GM23338 (cell line): ENCODE results near the gene GRIN2A.

Experiments used
- CREB1 ChIP-seq: fragments of 250-450 bp; sonication (Bioruptor Pico); IDR thresholded peaks from 2 replicates; pipeline ENCODE4 v1.5.0; 2020; ENCODE audit warnings: low read depth, mild to moderate bottlenecking, moderate library complexity
- EZH2 ChIP-seq: fragments of 200-600 bp; sonication (generic); IDR thresholded peaks from one replicate; pipeline ENCODE4 v1.8.0; 2017; ENCODE audit warnings: antibody characterized with exemption, mild to moderate bottlenecking, low read depth; ENCODE audit not compliant: unreplicated experiment
- EZH2phosphoT487 ChIP-seq: fragments of 200-600 bp; sonication (generic); IDR thresholded peaks from one replicate; pipeline ENCODE4 v1.8.1; 2018; ENCODE audit warnings: antibody characterized with exemption; ENCODE audit not compliant: unreplicated experiment
- NANOG ChIP-seq: IDR thresholded peaks from 2 replicates; pipeline ENCODE4 v1.6.1; 2016; ENCODE audit warnings: antibody characterized with exemption, borderline replicate concordance
- POLR2AphosphoS5 ChIP-seq: IDR thresholded peaks from 2 replicates; pipeline ENCODE4 v1.6.1; 2016; ENCODE audit warnings: antibody characterized with exemption, low read depth
- TF ChIP-seq, protein P1 (sequence below), 2 experiments: fragments of 200-600 bp in 1 of 2; sonication (generic) in 1 of 2; conservative IDR thresholded peaks; 2 replicates each; pipeline versions ENCODE4 v1.5.1 to v1.6.1; 2016 to 2017; ENCODE audit warnings: antibody characterized with exemption in 2 of 2, low read depth in 2 of 2, mild to moderate bottlenecking in 2 of 2, moderate library complexity in 1 of 2
- TF ChIP-seq, protein P2 (sequence below): IDR thresholded peaks from one replicate; pipeline ENCODE4 v1.6.1; 2018; ENCODE audit warnings: antibody characterized with exemption; ENCODE audit not compliant: unreplicated experiment

- no peak for TF ChIP-seq EZH2phosphoT487
- TF ChIP-seq, protein P1, sequence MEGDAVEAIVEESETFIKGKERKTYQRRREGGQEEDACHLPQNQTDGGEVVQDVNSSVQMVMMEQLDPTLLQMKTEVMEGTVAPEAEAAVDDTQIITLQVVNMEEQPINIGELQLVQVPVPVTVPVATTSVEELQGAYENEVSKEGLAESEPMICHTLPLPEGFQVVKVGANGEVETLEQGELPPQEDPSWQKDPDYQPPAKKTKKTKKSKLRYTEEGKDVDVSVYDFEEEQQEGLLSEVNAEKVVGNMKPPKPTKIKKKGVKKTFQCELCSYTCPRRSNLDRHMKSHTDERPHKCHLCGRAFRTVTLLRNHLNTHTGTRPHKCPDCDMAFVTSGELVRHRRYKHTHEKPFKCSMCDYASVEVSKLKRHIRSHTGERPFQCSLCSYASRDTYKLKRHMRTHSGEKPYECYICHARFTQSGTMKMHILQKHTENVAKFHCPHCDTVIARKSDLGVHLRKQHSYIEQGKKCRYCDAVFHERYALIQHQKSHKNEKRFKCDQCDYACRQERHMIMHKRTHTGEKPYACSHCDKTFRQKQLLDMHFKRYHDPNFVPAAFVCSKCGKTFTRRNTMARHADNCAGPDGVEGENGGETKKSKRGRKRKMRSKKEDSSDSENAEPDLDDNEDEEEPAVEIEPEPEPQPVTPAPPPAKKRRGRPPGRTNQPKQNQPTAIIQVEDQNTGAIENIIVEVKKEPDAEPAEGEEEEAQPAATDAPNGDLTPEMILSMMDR (conservative IDR thresholded peaks at IDR 0.05; ENCODE audit: low read depth in 2 of 2), result no peak
- TF ChIP-seq POLR2AphosphoS5, result no peak
- TF ChIP-seq, protein P2, sequence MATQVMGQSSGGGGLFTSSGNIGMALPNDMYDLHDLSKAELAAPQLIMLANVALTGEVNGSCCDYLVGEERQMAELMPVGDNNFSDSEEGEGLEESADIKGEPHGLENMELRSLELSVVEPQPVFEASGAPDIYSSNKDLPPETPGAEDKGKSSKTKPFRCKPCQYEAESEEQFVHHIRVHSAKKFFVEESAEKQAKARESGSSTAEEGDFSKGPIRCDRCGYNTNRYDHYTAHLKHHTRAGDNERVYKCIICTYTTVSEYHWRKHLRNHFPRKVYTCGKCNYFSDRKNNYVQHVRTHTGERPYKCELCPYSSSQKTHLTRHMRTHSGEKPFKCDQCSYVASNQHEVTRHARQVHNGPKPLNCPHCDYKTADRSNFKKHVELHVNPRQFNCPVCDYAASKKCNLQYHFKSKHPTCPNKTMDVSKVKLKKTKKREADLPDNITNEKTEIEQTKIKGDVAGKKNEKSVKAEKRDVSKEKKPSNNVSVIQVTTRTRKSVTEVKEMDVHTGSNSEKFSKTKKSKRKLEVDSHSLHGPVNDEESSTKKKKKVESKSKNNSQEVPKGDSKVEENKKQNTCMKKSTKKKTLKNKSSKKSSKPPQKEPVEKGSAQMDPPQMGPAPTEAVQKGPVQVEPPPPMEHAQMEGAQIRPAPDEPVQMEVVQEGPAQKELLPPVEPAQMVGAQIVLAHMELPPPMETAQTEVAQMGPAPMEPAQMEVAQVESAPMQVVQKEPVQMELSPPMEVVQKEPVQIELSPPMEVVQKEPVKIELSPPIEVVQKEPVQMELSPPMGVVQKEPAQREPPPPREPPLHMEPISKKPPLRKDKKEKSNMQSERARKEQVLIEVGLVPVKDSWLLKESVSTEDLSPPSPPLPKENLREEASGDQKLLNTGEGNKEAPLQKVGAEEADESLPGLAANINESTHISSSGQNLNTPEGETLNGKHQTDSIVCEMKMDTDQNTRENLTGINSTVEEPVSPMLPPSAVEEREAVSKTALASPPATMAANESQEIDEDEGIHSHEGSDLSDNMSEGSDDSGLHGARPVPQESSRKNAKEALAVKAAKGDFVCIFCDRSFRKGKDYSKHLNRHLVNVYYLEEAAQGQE, result no peak
- no peak for TF ChIP-seq CREB1 (CRISPR knock-in tag)
- TF ChIP-seq NANOG, result no peak
- no peak for TF ChIP-seq EZH2
Observed at GRCh38 chr16:9706217-9706836, 475.9 kb downstream of the GRIN2A start.
